HG03064 (cell line): ENCODE measurements around the gene MPIG6B.

ENCODE experiments used
- ATAC-seq: cut with Tn5 transposase; IDR thresholded peaks from one replicate; pipeline ENCODE4 v1.9.1; 2021; ENCODE audit warnings: low read depth; ENCODE audit not compliant: unreplicated experiment

MPIG6B gene

DNA sequence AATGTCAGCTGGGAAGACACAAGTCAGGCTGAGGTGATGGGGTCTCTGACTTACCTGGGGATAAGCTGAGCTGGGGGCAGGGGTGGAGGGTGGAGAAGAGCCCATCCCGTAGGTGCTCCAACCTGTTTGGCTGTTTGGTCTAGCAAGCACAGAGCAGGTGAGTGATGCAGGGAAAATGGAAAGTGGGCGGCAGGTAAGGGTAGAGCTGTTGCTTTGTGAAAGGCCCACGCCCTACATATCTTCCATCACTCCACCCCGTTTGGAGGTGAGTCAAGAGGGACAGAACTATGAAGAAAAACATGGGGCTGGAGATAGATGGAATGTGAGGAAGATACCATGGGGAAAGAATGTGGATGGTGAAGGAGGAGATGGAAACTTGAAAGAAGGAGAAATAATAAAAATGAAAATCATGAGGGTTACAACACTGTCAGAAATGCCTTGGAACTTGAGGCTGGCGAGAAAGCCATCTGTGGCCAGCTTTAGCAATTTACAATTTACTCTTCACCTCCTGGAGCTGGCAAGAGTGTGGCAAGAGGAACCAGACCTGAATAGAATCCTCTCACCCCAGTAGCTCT lies 2.9 kb upstream of the MPIG6B start:
- no peak for ATAC-seq

DNA sequence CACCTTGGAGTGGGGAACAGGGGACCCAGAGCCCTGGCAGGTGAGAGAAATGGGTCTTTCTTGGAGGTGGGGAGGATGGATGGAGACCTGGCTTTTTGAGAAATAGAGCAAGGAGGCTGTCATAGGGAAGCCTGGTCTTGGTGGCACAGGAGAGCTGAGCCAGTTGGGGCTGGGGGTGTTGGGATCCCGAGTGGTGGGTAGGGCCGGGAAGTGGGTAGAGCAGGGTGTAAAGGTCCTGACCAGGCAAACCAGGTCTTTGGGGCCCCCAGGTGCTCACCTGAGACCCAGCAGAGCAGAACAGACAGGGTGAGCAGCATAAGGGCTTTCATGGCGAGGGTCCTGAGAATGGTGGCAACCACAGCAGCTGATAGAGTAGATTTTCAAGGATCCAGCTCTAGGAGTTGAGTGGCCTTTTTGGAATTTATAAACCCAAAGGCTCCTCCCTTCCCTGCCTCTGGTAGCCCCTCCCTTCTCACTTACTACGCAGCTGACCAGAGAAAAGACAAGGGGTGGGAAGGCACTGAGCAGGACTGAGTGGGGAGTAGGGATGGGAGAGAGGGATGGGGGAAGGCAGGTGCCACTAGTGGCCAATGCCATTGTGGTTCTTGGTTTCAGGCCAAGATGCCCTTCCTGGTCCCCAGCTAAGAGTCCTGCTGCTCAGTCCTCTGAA lies 1.7 kb upstream of the MPIG6B start, which contains the start of gene LY6G6C:
Gene LY6G6C (minus strand): TSS at position 396 of the 670 bp plus-strand sequence. CDS start 67 bp downstream, at position 329.
- no peak for ATAC-seq

DNA sequence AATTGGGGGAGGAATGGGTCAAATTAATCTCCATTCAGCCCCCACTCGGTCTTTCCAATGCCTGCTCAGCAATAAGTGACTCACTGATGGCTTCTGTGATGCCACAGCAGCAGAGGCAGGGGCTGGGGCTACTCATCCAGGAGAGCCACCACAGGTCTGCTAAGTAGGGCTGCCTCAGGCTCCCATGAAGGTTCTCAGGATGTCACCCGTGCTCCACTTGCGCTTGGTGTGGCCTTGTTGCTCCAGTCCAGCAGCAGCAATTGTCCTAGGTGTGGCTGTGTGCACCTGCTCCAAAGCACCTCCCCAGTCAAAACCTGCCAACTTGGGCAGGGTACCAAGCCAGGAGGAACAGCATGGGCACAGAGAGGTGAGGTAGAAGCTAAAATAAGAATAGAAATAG lies 1.0 kb upstream of the MPIG6B start:
- ATAC-seq: no peak

DNA sequence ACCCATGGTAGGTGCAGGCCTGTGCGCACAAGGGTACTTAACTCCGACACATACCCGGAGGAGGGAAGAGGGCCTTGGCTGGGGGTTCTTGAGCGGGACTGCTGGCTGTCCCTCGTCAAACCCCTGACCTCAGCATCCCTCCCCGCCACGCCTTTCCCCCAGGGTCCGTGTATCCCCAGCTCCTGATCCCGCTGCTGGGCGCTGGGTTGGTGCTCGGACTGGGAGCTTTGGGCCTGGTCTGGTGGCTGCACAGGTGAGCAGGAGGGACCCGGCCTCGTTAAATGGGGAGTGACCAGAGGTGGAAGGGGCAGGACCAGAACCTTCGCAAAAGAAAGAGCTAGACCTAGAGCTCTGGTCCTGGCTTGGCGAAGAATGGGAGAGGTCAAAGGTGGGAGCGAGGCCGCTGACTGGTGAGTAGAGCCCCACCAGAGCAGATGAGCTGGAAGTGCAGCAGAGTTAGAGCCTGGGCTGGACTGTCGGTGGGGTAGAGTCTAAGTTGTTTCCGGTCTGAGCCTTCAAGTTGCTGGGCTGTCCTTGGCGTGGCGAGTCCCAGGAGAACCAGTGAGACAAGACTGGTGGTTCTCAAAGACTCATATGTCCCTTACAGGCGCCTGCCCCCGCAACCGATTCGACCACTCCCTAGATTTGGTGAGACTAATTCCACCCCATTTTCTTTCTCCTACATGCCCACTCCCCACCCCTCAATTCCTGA lies 963 bp downstream of the MPIG6B start:
- no peak for ATAC-seq

DNA sequence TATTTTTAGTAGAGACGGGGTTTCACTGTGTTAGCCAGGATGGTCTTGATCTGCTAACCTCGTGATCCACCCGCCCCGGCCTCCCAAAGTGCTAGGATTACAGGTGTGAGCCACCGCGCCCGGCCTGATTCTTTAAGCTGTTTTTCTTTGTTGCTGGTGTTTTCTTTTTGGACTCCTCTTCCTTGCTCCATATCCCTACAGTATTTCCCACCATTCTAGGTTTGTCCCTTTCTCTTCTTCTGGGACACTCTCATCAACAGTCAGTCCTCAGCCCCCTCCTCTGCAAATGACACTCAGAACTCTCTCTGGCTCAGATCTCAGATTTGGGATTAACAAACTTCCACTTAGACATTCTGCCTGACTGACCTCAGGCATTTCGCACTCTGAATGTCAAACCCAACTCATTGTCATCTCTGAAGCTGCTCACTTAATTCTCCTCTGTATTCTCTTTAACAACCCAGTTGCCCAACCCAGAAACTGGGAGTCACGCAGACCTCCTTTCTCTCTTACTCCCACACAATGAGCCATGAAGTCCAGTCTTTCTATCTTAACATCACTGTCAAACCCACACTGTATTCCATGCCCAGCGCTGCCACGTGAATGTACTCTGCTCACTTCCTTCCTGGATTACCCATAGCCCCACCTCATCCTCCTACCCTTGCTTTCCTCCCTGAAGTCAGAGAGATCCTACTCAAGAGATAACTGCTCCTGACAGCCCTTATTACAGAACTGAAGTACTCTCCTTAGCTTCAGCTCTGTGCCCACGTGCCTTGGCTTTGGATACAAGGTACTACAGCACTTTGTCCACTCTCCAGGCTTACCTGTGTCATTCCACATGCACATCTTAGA lies 2.6 kb downstream of the MPIG6B start:
- ATAC-seq: no peak

DNA sequence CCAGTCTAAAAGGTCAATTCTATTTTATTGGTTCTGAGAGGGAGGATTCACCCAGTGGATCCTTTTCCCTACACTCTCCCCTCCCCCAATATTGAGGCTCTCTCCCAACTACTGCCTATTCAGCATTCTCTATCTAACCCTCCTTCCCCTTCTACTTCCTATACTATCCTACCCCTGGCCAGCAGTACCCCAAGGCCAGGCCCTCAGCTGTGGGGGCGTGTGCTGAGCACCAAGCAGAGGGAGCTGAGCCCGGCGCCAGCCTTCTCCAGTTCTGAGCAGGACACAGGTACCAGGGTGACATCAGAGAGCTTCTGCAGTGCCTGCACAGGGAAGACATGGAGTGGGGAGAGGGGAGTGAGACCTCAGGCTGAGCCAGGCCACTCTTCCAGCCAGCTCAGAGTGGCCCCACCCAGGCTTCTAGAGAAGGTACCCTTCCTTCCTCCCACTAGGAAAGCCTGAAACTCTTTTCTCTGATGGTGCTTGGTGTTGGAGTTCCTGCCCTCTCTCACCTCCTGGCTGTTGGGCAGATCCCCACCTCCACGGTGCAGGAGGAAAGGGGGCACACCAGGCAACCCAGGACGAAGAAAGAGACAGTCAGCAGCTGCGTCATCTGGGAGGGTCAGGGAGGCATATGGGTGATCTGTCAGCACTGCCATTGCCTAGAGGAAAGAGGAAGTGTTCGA lies 4.0 kb downstream of the MPIG6B start:
- no peak for ATAC-seq

DNA sequence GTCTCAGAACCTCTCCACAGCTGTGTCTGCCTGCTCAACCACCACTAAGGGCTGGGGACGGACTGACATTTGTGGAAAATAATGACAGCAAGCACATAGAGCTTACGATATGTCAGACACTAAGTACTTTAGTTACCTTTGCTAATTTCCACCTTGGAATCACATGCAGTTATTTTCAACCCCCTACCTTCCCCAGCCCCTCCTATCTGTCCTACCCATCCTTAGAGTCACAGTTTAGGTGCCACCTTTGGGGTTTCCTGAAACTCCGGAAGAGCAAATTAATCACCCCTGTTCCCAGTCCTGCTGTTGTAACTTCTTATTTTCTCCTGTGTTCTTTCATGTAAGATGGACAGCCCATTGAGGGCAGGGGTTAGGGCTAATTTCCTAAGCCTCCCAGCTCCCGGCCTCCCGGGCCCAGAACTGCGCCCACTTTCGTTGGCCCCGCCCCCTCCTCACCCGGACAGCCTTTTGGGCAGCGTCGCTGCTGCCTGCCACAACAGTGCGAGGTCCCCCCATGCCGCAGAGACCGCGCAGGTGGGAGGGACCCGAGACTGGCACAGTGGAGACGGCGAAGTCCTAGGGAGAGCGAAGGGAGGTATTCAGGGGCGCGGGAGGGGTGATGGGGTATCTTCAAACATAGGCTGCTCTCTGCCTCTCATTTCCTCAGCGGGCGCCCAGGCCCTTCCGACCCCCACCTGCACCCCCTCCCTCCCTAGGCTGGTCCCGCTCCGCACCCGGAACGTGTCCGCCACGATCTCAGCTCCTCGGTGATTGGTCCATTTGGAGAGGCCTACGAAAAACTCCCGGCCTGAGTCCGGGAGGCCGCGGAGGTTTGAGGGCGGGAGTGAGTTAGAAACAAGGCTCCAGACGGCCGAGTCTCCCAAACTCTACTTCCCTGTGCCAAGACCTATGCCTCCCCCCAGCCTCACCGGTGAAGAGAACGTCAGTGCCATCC lies 4.8 kb downstream of the MPIG6B start:
- no peak for ATAC-seq

DNA sequence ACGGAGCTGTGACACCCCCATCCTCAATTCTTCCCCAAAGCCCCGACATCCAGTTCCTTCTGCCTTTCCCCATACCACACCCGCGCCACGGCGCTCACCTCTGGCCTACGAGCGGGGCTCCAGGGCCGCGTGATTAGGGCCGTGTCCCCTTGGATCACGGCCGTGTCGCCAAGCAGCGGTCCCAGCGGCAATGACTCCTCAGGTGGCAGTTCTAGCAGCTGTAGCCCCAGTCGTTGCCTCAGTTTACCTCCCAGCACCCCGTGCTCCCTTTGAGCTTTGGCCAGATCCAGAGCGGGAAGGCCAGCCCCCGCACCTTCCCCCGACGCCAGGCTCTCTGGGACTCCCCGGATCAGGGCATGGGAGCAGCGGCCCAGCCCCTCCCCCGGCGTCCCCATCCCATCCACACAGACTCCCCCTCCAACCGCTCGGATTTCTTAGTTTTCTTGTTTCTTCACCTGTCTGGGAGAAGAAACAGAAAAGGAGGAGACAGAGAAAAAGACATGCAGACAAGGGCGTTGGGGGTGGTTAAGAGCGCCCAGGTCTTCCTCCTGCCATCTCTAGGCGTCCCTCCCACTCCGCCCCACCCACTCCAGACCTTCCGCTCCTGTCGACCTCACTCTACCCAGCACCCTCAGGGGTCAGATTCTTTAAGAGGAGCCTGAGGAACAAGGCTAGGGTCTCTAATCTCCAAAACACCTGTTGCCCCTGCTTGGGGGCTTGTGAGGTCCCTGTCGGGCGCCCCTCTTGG lies 5.8 kb downstream of the MPIG6B start, which contains the start of gene DDAH2:
Gene DDAH2 (minus strand): TSS at position 533 of the 748 bp plus-strand sequence. CDS start 138 bp downstream, at position 395.
- ATAC-seq: no peak

DNA sequence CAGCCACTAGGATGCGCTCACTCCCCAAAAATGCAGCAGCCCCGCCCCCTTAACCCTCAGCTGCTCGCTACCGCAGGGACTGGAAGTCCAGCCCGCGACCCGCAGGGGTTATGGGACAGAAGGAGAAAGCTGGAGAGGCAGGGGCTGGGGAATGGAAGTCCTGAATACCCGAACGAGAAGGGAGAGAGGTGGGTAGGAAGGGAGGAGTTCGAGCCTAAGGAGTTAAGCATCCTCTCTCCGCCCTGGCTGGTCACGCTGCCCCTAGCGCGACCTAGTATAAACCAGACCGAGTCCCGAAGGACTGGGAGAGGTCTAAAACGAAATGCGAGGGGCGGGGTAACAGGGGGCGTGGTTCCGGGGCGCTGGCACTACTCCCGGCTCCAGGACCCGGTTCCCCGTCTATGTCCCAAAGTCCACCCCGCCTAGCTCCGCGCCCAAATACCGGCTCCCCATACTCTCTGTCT lies 6.4 kb downstream of the MPIG6B start:
- no peak for ATAC-seq

DNA sequence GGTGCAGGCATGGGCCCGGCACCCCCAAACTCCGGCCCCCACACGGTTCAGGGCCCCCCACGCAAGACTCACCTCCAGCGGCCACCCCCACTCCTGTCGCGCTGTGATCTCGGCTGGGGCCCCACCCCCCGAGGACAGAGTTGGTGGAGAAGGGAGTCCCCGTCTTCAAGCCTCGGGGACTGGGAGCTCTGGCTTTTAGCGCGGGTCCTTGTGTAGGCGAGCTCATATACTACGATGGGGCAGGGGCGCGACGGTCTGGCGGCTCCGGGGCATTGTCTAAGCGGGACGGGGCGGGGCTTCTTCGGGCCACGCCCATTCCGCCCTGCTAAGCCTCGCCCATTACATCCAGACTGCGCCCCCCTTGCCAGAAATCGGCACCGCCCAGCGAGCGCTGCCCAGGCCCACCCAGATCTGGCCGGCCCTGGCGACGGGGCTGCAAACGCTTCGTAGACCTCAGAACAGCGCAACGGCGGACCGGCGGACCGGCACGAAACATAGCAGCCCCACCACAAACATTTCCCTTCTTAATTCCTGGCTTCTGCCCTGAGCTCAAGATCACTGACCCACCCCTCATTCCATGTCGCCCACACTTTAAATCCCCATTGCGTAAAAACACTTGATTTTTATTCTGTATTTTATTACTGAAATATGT lies 6.9 kb downstream of the MPIG6B start:
- no peak for ATAC-seq

DNA sequence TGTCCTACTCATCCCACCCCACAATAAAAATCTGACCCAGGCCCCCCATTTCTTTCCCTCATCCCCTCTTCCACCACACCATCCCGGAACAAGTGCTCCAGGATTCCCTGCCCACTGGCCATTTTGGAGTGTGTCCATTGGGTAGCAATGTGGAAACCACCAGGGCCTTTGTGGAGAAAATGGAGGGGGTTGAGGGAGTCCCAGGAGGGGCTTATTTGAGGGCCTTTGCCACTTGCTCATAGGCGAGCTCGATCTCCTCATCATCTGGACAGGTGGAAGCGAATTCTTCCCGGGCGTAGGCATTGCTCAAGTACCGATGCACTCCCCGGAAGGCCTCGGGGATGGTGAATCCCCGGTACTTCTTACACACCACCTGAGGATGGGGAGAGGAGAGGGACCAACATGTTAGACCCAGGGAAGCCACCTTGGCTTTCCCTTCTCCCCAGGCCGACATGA lies 7.5 kb downstream of the MPIG6B start:
- ATAC-seq: no peak

DNA sequence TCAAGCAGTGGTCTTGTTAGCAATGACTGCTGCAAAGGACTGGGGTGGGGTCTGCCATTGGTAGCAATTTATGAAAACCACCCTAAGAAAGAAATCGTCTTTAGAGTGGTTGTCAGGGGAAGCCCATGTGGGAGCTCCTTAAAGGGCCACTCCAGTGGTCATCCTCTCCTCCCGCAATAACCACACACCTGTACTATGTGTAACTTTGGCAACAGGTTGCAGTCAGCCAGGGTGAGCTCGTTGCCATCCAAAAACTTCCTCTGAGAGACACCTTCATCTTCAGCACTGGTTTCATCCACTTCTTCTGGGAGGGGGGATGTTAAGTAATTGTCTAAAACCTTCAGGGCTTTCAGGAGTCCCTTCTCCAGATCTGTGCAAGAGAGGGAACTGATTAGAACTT lies 8.9 kb downstream of the MPIG6B start:
- ATAC-seq: no peak

DNA sequence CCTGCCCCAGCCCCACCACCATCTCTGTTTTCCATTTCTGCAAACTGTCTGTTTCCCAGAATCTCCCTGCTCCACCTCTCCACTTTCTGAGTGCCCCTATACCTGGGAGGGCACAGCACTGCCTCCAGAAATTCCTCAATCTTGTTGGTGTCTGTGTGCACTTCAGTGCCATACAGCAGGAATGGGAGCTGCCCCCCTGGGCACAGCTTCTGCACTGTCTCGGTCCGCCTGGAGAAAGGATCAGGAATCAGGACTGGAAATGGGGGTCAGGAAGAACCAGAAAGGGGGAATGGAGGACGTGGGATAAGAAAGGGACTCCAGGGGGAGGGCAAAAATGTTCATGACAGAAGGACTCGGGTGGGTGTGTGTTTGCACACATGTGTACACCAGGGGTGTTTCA lies 10.6 kb downstream of the MPIG6B start:
- ATAC-seq: no peak

DNA sequence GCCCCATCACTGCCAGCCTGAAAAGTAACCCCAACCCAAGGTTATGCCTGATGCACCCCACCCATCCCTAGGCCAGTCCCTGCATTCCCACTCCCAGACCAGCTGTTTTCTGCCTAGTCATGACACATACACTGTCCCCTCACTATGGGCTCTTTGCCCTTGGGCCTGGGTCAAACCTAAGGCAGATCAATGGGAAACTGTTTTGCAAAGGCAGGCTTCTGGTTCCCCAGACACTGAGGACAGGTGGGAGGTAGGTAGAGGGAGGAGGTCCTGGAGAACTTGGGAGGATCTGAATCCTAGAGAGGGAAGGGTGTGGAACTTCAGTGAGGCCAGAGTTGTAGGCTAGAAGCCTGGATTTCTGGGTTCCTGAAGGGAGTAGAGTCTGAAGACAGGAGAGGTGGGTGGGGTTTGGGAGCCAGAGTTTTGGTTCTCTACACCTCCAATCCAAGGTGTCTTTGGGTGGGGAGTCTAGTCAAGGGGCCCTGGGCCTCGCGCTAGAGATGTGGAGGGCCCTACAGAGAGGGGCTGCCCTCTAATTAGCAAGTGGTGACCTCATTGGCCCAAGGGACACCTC lies 11.2 kb downstream of the MPIG6B start:
- no peak for ATAC-seq

DNA sequence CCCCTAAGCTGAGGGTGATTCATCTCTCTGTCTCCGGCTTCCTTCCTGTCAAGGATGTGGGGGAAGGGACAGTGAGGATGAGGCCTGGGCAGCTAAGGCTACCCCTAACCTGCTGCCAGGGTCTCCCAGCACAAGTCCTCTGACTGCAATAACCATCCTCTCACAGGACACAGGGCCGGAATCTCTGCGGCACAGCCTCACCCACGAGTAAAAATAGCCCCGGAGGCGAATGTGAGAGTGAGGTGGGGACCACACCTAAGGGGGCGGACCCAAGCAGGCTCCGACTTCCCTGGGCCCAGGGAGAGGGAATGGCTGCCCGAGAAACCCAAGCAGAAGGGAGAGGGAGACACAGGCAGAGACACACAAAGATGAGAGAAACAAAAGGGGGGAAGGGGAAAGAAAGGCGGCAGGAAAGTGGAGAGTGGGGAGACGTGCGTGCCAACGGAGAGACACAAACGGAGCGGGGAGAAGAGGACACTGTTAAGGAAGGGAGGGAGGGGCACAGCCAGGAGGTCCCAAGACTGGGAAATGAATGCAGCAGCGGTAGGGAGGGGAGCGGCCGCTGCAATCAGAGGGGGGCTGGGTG lies 11.7 kb downstream of the MPIG6B start:
- ATAC-seq: no peak

DNA sequence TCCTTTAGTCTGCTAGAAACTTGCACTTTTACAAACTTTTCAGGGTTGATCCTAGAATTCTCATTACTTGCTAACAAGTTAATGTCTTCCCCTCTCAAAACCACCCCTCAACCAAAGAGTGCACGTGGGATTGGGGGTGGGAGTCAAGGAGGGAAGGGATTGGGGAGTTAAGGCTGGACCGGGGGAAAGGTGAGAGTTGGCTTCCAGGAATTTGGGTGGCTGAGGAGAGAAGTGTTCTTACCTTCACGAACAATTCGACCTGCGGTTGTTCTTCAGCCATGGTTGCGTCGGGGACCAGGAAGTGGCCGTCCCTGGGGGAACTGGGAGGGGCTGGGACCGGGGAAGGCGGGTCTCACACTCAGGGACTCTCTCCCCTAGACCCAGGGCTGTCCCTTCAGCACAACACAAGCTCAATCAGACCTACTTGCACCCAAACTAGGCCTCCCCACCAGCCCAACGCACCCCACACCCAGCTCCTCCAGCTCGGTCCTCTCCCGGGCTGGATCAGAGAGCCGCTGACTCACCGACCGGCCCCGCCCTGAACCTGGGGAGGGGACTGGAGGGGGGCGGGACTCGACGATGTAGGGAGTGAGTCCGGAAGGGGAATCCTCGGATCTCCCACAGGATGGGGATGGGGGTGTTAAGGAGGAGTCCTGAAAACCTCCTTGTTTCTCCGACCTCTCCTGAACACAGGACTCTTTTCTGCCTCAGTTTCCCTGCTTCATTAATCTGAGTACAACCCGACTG lies 13.0 kb downstream of the MPIG6B start, which contains the start of gene CLIC1:
Gene CLIC1 (minus strand): TSS at position 510 of the 747 bp plus-strand sequence. CDS start 230 bp downstream, at position 280.
- ATAC-seq: no peak
